Stimulated activated CD4-positive, alpha-beta T cell treated with anti-CD3 and anti-CD28 coated beads, TNF-alpha, amount 100 ng/mL, for 4 hours (primary cell): Measurements from ENCODE around the gene TAC3.
"Not testable (repeated sequence)": the region's sequence is repeated elsewhere in the genome, so short reads cannot be mapped to it uniquely, and the experiment has no call there.

Source experiments
- DNase-seq, 3 experiments: peaks; one replicate each; pipeline ENCODE4 v3.0.0-alpha.2; 2020; ENCODE audit warnings: low read depth in 3 of 3

Gene TAC3

GRCh38 chr12:56985714-56986113 lies 30.6 kb downstream of the TAC3 start:
- not testable (repeated sequence) for DNase-seq

- DNase-seq: no peak
Observed at GRCh38 chr12:56983386-56983785, 32.9 kb downstream of the TAC3 start.

GRCh38 chr12:56982578-56983236 lies 33.6 kb downstream of the TAC3 start:
- not testable (repeated sequence) for DNase-seq

GRCh38 chr12:56980941-56981530 lies 35.3 kb downstream of the TAC3 start:
- no peak for DNase-seq

- no peak for DNase-seq
Observed at GRCh38 chr12:56980268-56980667, 36.1 kb downstream of the TAC3 start.

- DNase-seq: no peak
Observed at GRCh38 chr12:56979628-56980027, 36.7 kb downstream of the TAC3 start.

GRCh38 chr12:56978397-56979138 lies 37.8 kb downstream of the TAC3 start:
- DNase-seq: no peak

GRCh38 chr12:56977361-56977760 lies 39.0 kb downstream of the TAC3 start:
- not testable (repeated sequence) for DNase-seq

- DNase-seq: not testable (repeated sequence)
Observed at GRCh38 chr12:56974224-56974623, 42.1 kb downstream of the TAC3 start.

- not testable (repeated sequence) for DNase-seq
Observed at GRCh38 chr12:56968910-56969309, 47.4 kb downstream of the TAC3 start.

- DNase-seq: not testable (repeated sequence)
Observed at GRCh38 chr12:56965997-56966642, 50.2 kb downstream of the TAC3 start.

- not testable (repeated sequence) for DNase-seq
Observed at GRCh38 chr12:56965124-56965523, 51.2 kb downstream of the TAC3 start.

- not testable (repeated sequence) for DNase-seq
Observed at GRCh38 chr12:56963557-56963956, 52.8 kb downstream of the TAC3 start.

GRCh38 chr12:56962247-56962646 lies 54.1 kb downstream of the TAC3 start:
- not testable (repeated sequence) for DNase-seq
